Upper lobe of left lung (tissue), 6 donors: ENCODE results near the gene GIPC1. TPM values are rescaled to one million over a fixed set of nuclear protein-coding genes. Genes with fewer than 3 reads are reported as not detected.

Experiments used
- ATAC-seq, 2 donors: fragments of 200-7000 bp; cut with Tn5 transposase; one replicate each; pipeline ENCODE4 v1.9.1; 2022; ENCODE audit warnings: mild to moderate bottlenecking in 2 of 2, moderate library complexity in 2 of 2; ENCODE audit not compliant: low FRiP score in 2 of 2
- DNase-seq, 2 donors: peaks; one replicate each; pipeline ENCODE4 v3.0.0-alpha.2; 2019 to 2020
- H3K27ac ChIP-seq, 4 donors: fragments of 200-600 bp; sonication (generic); one replicate each; pipeline ENCODE4 v1.5.1; 2016 to 2019
- H3K27me3 ChIP-seq, 4 donors: fragments of 200-600 bp; sonication (generic); one replicate each; pipeline ENCODE4 v1.5.1; 2017 to 2019
- H3K36me3 ChIP-seq, 4 donors: fragments of 200-600 bp; sonication (generic); one replicate each; pipeline ENCODE4 v1.5.1; 2016 to 2019
- H3K4me1 ChIP-seq, 4 donors: fragments of 200-600 bp; sonication (generic); one replicate each; pipeline ENCODE4 v1.5.1; 2018 to 2019
- H3K4me3 ChIP-seq, 4 donors: fragments of 200-600 bp; sonication (generic); one replicate each; pipeline ENCODE4 v1.5.1; 2017 to 2019; ENCODE audit warnings: mild to moderate bottlenecking in 2 of 4, moderate library complexity in 1 of 4
- H3K9me3 ChIP-seq, 4 donors: fragments of 200-600 bp; sonication (generic); one replicate each; pipeline ENCODE4 v1.5.1; 2018 to 2019
- CTCF ChIP-seq, 6 experiments: fragments of 450-650 bp in 4 of 6; fragments of 200-600 bp in 2 of 6; sonication (generic) in 2 of 6; IDR thresholded peaks; one replicate each; pipeline ENCODE4 v1.5.1; 2016 to 2019; ENCODE audit warnings: antibody characterized with exemption in 6 of 6
- EP300 ChIP-seq, 4 donors: sonication (generic); formaldehyde crosslinking; IDR thresholded peaks; one replicate each; pipeline ENCODE4 v1.5.1; 2017; ENCODE audit warnings: antibody characterized with exemption in 4 of 4, control low read depth in 2 of 4
- POLR2A ChIP-seq, 4 donors: fragments of 450-650 bp; IDR thresholded peaks; one replicate each; pipeline ENCODE4 v1.5.1; 2016 to 2017; ENCODE audit warnings: antibody characterized with exemption in 4 of 4, mild to moderate bottlenecking in 2 of 4
- POLR2AphosphoS5 ChIP-seq, 2 donors: sonication (generic); formaldehyde crosslinking; IDR thresholded peaks; one replicate each; pipeline ENCODE4 v1.5.1; 2017; ENCODE audit warnings: antibody characterized with exemption in 2 of 2
- WGBS, 2 donors: methylation state at CpG; one replicate each; pipeline ENCODE4 v1.1.5; 2017 to 2018; 5-methylcytosine and 5-hydroxymethylcytosine counted together
- total RNA-seq, 6 donors: library from RNA; depleted of rRNA in 4 of 6; stranded (reverse); fragments of >200 nt in 4 of 6; gene quantifications; one replicate each; pipeline versions ENCODE4 v1.1.0 to v1.2.1, GENCODE V29; 2016 to 2021
- donor health status: DM: no; HTN: no; CAD: no; lungs with moderate emphysema.
- donor health status: DM: no; HTN: yes; CAD: no; lungs with severe emphysema.

Gene GIPC1
- total RNA-seq, 6 donors from 2014 or later: 103 to 283 (median 152) TPM

GRCh38 chr19:14530506-14530905, 34.6 kb upstream of the GIPC1 start:
- Histone ChIP-seq H3K9me3 (no peaks in the 10 kb centered on the region), H3K4me3 (peak overlapping the region in 3 of 4 donors; percentile 57 to 90 (median 75)), H3K4me1 (peaks cover 11 to 30% (median 16%) of the 10 kb centered on the region in 4 donors), H3K27me3 (no peaks in the 10 kb centered on the region), H3K36me3 (peaks cover 0 to 4% (median 2%) of the 10 kb centered on the region in 4 donors), H3K27ac (peak overlapping the region; percentile 91 to 97 (median 91))
- 44 to 51% methylated on average over 3 of the region's 3 CpGs for WGBS, 2 donors
- no peak for TF ChIP-seq POLR2AphosphoS5 (IDR thresholded peaks at IDR 0.05)
- ATAC-seq: no peak
- no peak for DNase-seq

GRCh38 chr19:14530005-14530348, 34.0 kb upstream of the GIPC1 start:
- Histone ChIP-seq H3K4me1 (peaks cover 11 to 30% (median 16%) of the 10 kb centered on the region in 4 donors), H3K4me3 (peak overlapping the region; percentile 57 to 90 (median 76)), H3K27ac (peak overlapping the region; percentile 91 to 97 (median 91)), H3K9me3 (no peaks in the 10 kb centered on the region), H3K36me3 (peaks cover 0 to 4% (median 2%) of the 10 kb centered on the region in 4 donors), H3K27me3 (no peaks in the 10 kb centered on the region)
- TF ChIP-seq CTCF (IDR thresholded peaks at IDR 0.05) (no peak), EP300 (IDR thresholded peaks at IDR 0.05) (no peak), POLR2AphosphoS5 (IDR thresholded peaks at IDR 0.05) (no peak), POLR2A (IDR thresholded peaks at IDR 0.05) (no peak)
- 0 to 1% methylated on average over 17 to 18 of the region's 18 CpGs for WGBS, 2 donors
- DNase-seq (no peak), ATAC-seq (peak in 1 of 2 donors; percentile 3)

GRCh38 chr19:14529254-14530004, 33.5 kb upstream of the GIPC1 start, which contains the start of gene TECR:
Gene TECR (plus strand): TSS chr19:14529594. CDS start chr19:14529697, 103 bp downstream.
- WGBS, 2 donors: 1% methylated on average over 11 to 55 of the region's 59 CpGs

GRCh38 chr19:14528419-14529253, 32.7 kb upstream of the GIPC1 start:
- Histone ChIP-seq H3K9me3 (no peaks in the 10 kb centered on the region), H3K4me1 (peaks cover 11 to 30% (median 16%) of the 10 kb centered on the region in 4 donors), H3K27ac (peak overlapping the region; percentile 91 to 97 (median 91)), H3K36me3 (no peaks in the 10 kb centered on the region), H3K4me3 (peak overlapping the region; percentile 53 to 90 (median 66)), H3K27me3 (no peaks in the 10 kb centered on the region)
- ATAC-seq (no peak), DNase-seq (peak in 1 of 2 donors; percentile 72)
- 34 to 36% methylated on average over 39 of the region's 39 CpGs for WGBS, 2 donors
- TF ChIP-seq CTCF (IDR thresholded peaks at IDR 0.05) (no peak), EP300 (IDR thresholded peaks at IDR 0.05) (no peak), POLR2A (IDR thresholded peaks at IDR 0.05) (no peak), POLR2AphosphoS5 (IDR thresholded peaks at IDR 0.05) (no peak)

More at GRCh38 chr19:14529254-14530004, 33.5 kb upstream of the GIPC1 start, which contains the start of gene TECR:
- no peaks in the 10 kb centered on the region for H3K36me3 ChIP-seq
- H3K4me1 ChIP-seq: peaks cover 11 to 30% (median 16%) of the 10 kb centered on the region in 4 donors
- H3K9me3 ChIP-seq: no peaks in the 10 kb centered on the region
- TF ChIP-seq POLR2AphosphoS5 (IDR thresholded peaks at IDR 0.05) (peak; percentile 93 to 97), EP300 (IDR thresholded peaks at IDR 0.05) (peak in 1 of 4 donors; percentile 42), POLR2A (IDR thresholded peaks at IDR 0.05) (peak in 3 of 4 donors; percentile 94 to 99 (median 94)), CTCF (IDR thresholded peaks at IDR 0.05) (peak in 1 of 6 experiments; percentile 18)
- no peaks in the 10 kb centered on the region for H3K27me3 ChIP-seq
- ATAC-seq (peak; percentile 99 to 100), DNase-seq (peak; percentile 99 to 100)
- peak within 1 kb of the TSS; percentile 91 to 97 (median 91) for H3K27ac ChIP-seq
- H3K4me3 ChIP-seq: peak within 1 kb of the TSS; percentile 57 to 90 (median 76)

- ATAC-seq: no peak
- no peaks in the 10 kb centered on the region for H3K9me3 ChIP-seq
- H3K4me1 ChIP-seq: peaks cover 11 to 19% (median 14%) of the 10 kb centered on the region in 4 donors
- no peak overlapping the region for H3K27ac ChIP-seq
- no peaks in the 10 kb centered on the region for H3K36me3 ChIP-seq
- DNase-seq: no peak
- TF ChIP-seq EP300 (IDR thresholded peaks at IDR 0.05) (no peak), CTCF (IDR thresholded peaks at IDR 0.05) (no peak), POLR2AphosphoS5 (IDR thresholded peaks at IDR 0.05) (no peak), POLR2A (IDR thresholded peaks at IDR 0.05) (no peak)
- no peaks in the 10 kb centered on the region for H3K27me3 ChIP-seq
- H3K4me3 ChIP-seq: no peak overlapping the region
- WGBS, 2 donors: 83 to 88% methylated on average over 4 of the region's 4 CpGs
Observed at GRCh38 chr19:14526423-14526822, 30.5 kb upstream of the GIPC1 start.
